NAMALWA (cell line): ENCODE data around the gene NHP2.
A peak's percentile ranks its signal among the peaks of the same experiment; 100 is the strongest.

Experiments
- DNase-seq: peaks from one replicate; pipeline ENCODE4 v3.0.0-alpha.2; 2015; ENCODE audit warnings: low spot score

NHP2 gene

DNA sequence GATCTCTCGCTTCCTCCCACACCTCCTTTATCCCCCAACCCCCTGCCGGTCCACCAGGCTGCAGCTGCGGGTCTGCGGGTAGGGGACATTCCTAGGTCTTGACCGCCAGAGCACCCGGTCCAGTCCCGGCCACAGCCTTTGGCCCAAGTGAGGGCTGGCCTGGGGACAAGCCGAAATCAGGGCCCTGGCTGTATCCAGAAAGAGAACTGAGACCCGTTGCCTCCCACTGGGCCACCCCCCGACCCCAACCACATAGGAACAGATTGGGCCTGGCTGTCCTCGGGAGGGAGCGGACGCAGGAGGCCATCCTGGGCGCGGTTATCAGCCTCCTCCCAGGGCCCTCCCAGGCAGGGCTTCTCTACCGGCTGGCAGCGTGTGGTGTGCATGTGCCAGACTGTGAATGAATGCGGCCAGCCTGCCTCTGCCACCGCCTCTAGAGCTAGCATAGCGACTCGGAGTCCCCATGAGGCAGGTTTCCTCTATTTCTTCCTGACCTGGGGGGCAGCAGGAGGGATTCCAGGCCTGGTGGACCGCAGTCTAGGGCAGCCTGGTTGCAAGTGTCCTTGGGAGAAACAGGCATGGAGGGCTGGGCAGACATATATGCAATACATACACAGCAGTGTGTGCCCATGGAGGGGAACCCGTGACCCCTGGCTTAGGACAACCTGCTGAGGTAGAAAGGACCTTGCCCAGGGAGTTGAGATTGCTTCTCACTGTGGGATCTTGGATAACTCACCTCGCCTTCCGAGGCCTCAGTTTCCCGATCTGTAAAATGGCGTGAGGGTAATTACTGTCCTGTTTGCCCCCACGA lies 39.2 kb downstream of the NHP2 start:
- DNase-seq = peak; percentile 75

DNA sequence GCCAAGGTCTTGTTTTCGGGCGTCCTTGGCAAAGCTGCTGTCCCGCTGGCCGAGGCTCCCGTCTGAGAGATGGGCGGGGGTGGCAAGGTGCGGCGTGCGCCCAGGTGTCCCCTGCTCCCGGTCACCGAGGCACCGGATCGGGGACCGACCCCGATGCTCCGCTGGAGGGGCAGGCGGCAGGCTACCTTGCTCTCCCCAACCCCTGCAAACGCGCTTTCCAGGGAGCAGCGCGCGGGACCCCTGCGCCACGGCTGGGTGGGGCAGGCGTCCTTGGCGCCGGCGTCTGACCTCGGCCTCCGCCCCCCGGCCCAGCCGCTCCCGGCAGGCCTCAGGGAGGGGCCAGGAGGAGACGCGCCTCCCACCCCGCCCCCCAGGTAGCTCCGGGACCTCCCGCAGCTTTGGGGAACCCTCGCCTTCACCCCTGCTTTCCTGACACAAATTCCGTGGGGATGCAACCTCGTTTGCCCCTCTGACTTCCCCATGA lies 39.8 kb downstream of the NHP2 start:
- peak; percentile 46 for DNase-seq

DNA sequence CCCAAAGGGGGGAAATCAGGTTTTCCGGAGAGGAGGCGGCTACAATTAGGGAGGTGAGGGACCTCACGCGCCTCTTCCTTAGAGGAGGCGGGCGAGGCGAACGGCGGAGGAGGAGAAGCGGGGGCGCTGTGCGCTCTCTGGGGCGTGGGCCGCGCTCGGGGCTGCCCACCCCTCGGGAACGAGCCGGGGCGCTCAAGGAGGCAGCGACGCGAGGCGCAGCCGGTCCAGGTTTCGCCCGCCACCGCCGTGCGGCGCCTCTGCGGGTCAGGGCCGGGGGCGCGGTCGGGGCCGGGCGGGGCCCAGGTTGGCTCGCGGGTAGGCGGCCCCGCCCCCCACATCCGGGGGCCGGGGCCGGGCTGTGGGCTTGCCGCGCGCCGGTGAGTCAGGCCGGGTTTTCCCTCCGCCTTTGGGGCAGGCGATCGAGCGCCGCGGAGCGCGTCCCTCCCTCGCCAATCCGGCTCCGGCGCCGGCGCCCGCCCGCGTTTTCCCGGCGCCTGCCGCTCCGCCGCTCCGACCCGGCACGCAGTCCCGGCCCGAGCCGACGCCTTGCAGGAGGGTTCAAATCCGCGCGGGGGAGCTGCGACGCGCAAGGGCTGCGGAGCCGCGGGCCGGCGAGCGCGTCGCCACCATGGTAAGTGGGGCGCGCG lies 40.4 kb downstream of the NHP2 start, which contains the start of gene N4BP3:
TSS of gene N4BP3 (plus strand) at position 392 of the 647 bp plus-strand sequence. CDS start 6,052 bp downstream, outside the sequence.
- DNase-seq = peak; percentile 91

DNA sequence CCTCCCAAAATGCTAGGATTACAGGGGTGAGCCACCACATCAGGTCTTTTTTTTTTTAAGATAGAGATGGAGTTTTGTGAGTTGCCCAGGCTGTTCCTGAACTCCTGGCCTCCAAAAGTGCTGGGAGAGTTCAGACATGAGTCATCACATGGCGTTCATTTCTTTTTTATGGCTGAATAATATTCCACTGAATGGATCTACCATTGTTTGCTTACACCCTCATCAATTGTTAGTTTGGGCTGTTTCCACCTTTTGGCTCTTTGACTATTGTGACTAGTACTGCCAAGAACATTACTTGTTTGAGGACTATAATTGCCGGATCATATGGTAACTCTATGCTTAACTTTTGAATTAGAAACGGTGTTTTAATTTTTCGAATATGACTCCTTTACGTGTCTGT lies 41.1 kb downstream of the NHP2 start:
- no peak for DNase-seq

DNA sequence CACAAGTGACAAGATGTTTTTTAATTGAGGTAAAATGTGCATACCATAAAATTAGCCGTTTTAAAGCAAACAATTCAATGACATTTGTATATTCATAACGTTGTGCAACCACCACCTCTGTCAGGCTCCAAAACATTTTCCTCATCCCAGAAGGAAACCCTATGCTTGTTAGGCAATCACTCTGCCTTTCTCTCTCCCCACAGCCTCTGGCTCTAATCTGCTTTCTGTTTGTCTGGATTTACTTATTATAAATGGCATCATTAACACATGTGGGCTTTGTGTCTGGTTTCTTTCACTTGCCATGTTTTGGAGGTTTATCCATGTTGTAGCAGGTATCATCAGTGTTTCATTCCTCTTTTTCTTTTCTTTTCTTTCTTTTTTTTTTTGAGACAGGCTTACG lies 41.8 kb downstream of the NHP2 start:
- DNase-seq = peak; percentile 3

DNA sequence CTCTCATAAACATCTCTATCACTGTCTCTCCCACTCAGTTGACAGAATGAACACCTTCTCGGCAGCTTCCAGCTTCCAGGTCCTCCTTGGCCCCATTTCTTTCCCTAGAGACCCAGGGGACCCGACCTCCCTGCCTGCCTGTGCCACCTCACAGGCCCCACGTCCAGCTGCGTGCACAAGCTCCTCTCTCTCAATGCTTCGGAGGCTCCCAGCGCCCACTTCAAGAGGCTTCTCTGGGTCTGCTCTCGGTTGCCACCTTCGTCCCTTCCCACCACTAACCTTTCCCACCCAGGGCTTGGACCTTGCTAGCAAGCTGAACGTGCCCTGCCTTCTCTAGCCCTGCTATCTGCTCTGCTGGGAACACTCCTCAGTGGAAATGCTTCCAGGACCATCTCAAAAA lies 43.2 kb downstream of the NHP2 start:
- DNase-seq = no peak

DNA sequence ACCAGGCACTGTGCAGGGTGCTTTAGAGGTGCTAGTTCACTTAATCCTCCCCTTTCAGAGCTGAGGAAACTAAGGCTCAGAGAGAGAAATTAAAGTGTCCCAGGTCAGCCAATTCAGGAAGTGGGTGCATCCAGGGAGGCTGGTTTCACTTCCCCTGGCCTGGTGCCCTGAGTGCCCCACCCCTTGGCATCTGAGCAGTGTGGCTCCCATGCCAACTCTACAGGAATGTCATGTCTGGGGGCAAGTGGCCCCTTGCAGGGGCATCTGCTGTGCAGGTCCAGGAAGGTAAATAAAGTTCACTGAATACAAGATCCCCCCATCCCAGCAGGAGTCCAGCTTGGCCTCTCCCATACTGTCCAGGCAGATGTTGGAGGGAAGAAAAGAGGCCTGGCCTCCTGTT lies 44.7 kb downstream of the NHP2 start:
- no peak for DNase-seq

GRCh38 chr5:178108446-178108845 lies 45.2 kb downstream of the NHP2 start:
- DNase-seq = no peak

DNA sequence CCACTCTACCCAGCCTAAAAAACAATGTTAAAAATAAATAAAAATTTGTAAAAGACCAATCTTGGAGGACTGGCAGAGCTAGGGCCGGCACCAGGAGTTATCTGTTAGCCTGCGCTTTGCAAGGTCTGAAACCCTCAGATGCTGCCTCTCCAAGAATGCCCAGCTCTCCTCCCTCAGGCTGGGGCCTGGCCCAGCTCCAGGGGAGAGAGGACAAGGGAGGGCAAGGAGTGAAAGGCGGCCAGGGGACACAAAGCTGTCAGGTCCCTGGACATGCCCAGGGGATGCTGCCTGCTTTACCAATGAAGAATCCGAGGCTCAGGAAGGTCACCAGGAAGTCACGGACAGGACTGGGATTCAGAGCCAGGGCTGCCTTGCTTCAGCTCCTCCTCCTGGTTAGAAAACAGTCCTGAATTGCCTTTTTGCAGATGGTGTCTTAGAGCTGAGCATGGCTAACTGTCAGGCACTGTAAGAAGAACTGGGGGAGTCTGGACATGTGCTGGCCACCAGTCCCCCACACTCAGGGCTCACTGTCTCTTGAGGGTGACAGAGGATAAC lies 45.9 kb downstream of the NHP2 start:
- no peak for DNase-seq

DNA sequence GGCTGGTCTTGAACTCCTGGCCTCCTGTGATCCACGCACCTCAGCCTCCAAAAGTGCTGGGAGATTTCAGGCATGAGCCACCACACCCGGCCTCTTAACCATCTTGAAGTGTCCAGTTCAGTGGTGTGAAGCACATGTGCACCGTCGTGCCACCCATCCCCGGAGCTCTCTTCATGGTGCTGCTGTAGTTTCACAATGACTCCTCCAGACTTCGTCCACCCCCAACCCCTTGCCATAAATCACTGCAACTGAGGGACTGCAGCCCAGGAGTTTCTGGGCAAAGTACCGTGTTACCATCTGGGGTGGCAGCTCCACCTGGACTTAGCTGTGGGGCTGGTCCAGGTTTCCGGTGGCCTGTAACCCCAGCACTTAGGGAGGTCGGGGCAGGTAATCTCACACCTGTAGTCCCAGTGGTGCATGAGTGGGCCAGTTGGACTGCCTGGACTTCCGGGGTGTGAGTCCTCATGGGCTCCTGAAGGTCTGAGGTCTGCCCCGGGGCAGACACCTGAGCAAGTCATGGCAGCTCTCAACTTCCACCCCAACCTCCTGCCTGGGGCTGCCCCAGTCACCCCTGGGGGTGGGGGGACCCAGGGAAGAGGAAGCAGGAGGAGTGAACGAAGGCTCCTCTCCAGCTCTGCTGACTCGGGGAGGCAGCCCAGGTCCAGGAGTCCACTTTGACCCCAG lies 47.0 kb downstream of the NHP2 start:
- no peak for DNase-seq

DNA sequence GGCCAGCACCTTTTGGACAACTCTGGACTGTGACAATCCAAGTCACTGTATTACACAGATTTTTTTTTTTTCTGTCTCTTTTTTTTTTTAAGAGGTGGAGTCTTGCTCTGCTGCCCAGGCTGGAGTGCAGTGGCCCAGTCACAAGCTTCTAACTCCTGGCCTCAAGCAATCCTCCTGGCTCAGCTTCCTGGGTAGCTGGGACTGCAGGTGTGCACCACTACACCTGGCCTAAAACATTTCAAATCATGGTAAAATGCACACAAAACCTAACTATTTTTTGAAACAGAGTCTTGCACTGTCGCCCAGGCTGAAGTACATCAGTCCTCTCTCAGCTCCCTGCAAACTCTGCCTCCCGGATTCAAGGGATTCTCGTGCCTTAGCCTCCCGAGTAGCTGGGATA lies 47.6 kb downstream of the NHP2 start:
- DNase-seq = no peak

DNA sequence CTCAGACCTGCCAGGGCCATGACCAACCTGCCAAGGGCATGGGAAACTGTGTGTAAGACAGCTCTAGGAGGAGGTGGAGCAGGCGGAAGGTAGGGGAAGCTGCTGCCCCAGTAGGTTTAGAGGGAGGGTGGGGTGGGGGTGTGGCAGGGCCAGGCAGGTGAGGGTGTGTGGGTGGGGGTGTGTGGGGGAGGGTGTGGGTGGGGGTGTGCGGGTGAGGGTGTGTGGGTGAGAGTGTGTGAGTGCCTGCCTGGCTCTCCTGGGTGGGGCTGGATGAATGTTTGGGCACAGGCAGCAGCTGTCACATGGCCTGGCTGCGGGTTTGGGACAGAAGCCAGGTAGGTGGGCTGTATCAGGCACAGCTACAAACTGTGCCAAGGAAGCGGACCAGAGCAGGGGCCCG lies 49.2 kb downstream of the NHP2 start:
- no peak for DNase-seq

GRCh38 chr5:178103612-178104011 lies 50.1 kb downstream of the NHP2 start:
- no peak for DNase-seq
